RPMI7951 (cell line): ENCODE results near the gene ONECUT3. TPM values are rescaled to one million over a fixed set of nuclear protein-coding genes. Genes with fewer than 3 reads are reported as not detected.
"Not testable (repeated sequence)": the region's sequence is repeated elsewhere in the genome, so short reads cannot be mapped to it uniquely, and the experiment has no call there.

Source experiments
- DNase-seq: peaks from one replicate; pipeline ENCODE4 v3.0.0-alpha.2; 2012; ENCODE audit warnings: low read depth
- total RNA-seq: library from RNA; depleted of rRNA; stranded (reverse); fragments of >200 nt; shearing (Covaris generic); gene quantifications from 2 replicates; pipeline ENCODE4 v1.2.3, GENCODE V29; 2014

ONECUT3 gene
- total RNA-seq, 1 experiment from 2014 or later = not detected

GRCh38 chr19:1794424-1795172, 41.3 kb downstream of the ONECUT3 start:
- no peak for DNase-seq

GRCh38 chr19:1796395-1797142, 43.3 kb downstream of the ONECUT3 start:
- DNase-seq = peak; percentile 30

- not testable (repeated sequence) for DNase-seq
These were observed 44.0 kb downstream of the ONECUT3 start for GRCh38 chr19:1797313-1797712.

- DNase-seq = no peak
These were observed 46.5 kb downstream of the ONECUT3 start for GRCh38 chr19:1799695-1800342.

- no peak for DNase-seq
These were observed 51.6 kb downstream of the ONECUT3 start for GRCh38 chr19:1804858-1805257.

- DNase-seq = no peak
These were observed 52.3 kb downstream of the ONECUT3 start for GRCh38 chr19:1805401-1806183.

GRCh38 chr19:1806184-1807029, 53.1 kb downstream of the ONECUT3 start:
- DNase-seq = no peak

GRCh38 chr19:1807030-1807694, 53.9 kb downstream of the ONECUT3 start:
- DNase-seq = no peak

GRCh38 chr19:1807695-1808394, 54.5 kb downstream of the ONECUT3 start:
- DNase-seq = no peak

- no peak for DNase-seq
These were observed 55.1 kb downstream of the ONECUT3 start for GRCh38 chr19:1808395-1808731.

- DNase-seq = no peak
These were observed 56.4 kb downstream of the ONECUT3 start for GRCh38 chr19:1809678-1810077.

GRCh38 chr19:1810439-1811160, 57.3 kb downstream of the ONECUT3 start:
- DNase-seq = no peak

GRCh38 chr19:1811472-1811894, 58.2 kb downstream of the ONECUT3 start:
- DNase-seq = peak; percentile 84

GRCh38 chr19:1811942-1812425, 58.7 kb downstream of the ONECUT3 start, which contains the start of gene ATP8B3:
ATP8B3 (minus strand) TSS chr19:1812276; CDS start chr19:1811736, 540 bp downstream.
- no peak for DNase-seq

GRCh38 chr19:1812426-1813191, 59.3 kb downstream of the ONECUT3 start:
- peak; percentile 96 for DNase-seq

- DNase-seq = no peak
These were observed 60.2 kb downstream of the ONECUT3 start for GRCh38 chr19:1813192-1814182.

GRCh38 chr19:1814391-1814790, 61.1 kb downstream of the ONECUT3 start:
- DNase-seq = no peak
